Left lung (tissue), 10 donors: ENCODE data around the gene MRM1. TPM values are rescaled to one million over a fixed set of nuclear protein-coding genes. Genes with fewer than 3 reads are reported as not detected.

ENCODE experiments used
- ATAC-seq: fragments of 200-7000 bp; cut with Tn5 transposase; one replicate; pipeline ENCODE4 v1.9.1; 2020; ENCODE audit warnings: moderate library complexity
- DNase-seq, 4 donors: peaks; one replicate each; pipeline ENCODE4 v3.0.0-alpha.2; 2013 to 2020
- H3K27ac ChIP-seq, 2 donors: fragments of 200-600 bp; sonication (generic) in 1 of 2; one replicate each; pipeline versions ENCODE4 v1.5.0 to v1.8.0; 2020 to 2021
- H3K27me3 ChIP-seq, 2 donors: fragments of 200-600 bp; sonication (generic) in 1 of 2; one replicate each; pipeline versions ENCODE4 v1.5.0 to v1.8.0; 2020 to 2021
- H3K36me3 ChIP-seq, 2 donors: fragments of 200-600 bp; sonication (generic) in 1 of 2; one replicate each; pipeline versions ENCODE4 v1.5.0 to v1.8.0; 2020 to 2021
- H3K4me1 ChIP-seq, 2 donors: fragments of 200-600 bp; one replicate each; pipeline ENCODE4 v1.8.0; 2021
- H3K4me3 ChIP-seq, 2 donors: fragments of 200-600 bp; sonication (generic) in 1 of 2; one replicate each; pipeline versions ENCODE4 v1.5.0 to v1.8.0; 2020 to 2021; ENCODE audit warnings: mild to moderate bottlenecking in 1 of 2
- H3K9me3 ChIP-seq, 2 donors: fragments of 200-600 bp; sonication (generic) in 1 of 2; one replicate each; pipeline versions ENCODE4 v1.5.0 to v1.8.0; 2020 to 2021
- intact Hi-C, 2 donors: fragments of 100-400 bp; cut with DNase I; formaldehyde crosslinking; loops; one replicate each; pipeline versions ENCODE4 v1.11.2 to v1.14.2; 2022
- polyA plus RNA-seq, 6 donors: library from polyadenylated mRNA; unstranded; fragments of 120-200 nt; gene quantifications; one replicate each; pipeline ENCODE4 v1.2.1, GENCODE V29; 2013; ENCODE audit not compliant: insufficient read length in 6 of 6
- total RNA-seq, 2 donors: library from RNA; stranded (reverse); fragmentation: NEBNext Ultra II Directional; extraction: Animal tissue kit (Norgen Biotek cat#: 25700); gene quantifications; one replicate each; pipeline ENCODE4 v1.2.1, GENCODE V29; 2021
- TF ChIP-seq, protein P1 (sequence below), 2 donors: fragments of 200-600 bp; sonication (generic) in 1 of 2; IDR thresholded peaks; one replicate each; pipeline versions ENCODE4 v1.5.0 to v1.8.0; 2021; ENCODE audit warnings: antibody characterized with exemption in 2 of 2
- donor health status: DM: no; HTN: yes; CAD: no.
- donor health status: DM: no; HTN: no; CAD: no.

The MRM1 gene
- total and polyA plus RNA-seq, 8 donors, result 3.1 to 6.4 (median 4.8) TPM

DNA sequence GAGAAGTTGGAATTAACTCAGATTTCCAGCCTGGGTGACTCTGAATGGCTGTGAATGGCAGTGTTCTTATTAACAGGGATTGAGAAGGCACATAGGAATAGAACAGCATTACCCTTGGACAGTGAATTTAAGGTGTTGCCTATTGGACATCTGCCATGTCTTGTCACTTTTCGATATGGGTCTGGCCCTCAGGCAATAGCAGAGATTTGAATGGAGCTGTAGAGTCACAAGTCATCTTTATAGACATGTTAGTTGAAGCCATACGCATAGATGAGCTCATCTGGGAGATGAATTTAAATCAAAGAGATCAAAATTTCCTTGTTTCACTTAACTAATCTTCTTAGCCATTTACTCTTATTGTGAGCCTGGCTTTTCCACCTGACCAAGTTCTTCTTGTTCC is 24.6 kb upstream of the MRM1 start:
- H3K4me1 ChIP-seq, result no peaks in the 10 kb centered on the region
- TF ChIP-seq, protein P1, sequence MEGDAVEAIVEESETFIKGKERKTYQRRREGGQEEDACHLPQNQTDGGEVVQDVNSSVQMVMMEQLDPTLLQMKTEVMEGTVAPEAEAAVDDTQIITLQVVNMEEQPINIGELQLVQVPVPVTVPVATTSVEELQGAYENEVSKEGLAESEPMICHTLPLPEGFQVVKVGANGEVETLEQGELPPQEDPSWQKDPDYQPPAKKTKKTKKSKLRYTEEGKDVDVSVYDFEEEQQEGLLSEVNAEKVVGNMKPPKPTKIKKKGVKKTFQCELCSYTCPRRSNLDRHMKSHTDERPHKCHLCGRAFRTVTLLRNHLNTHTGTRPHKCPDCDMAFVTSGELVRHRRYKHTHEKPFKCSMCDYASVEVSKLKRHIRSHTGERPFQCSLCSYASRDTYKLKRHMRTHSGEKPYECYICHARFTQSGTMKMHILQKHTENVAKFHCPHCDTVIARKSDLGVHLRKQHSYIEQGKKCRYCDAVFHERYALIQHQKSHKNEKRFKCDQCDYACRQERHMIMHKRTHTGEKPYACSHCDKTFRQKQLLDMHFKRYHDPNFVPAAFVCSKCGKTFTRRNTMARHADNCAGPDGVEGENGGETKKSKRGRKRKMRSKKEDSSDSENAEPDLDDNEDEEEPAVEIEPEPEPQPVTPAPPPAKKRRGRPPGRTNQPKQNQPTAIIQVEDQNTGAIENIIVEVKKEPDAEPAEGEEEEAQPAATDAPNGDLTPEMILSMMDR (IDR thresholded peaks at IDR 0.05), result no peak
- ATAC-seq (no peak), DNase-seq (no peak)
- intact Hi-C loops, result no loop called here
- H3K27ac ChIP-seq, result no peak overlapping the region
- no peaks in the 10 kb centered on the region for H3K9me3 ChIP-seq
- peaks cover 12 to 88% of the 10 kb centered on the region in 2 donors for H3K36me3 ChIP-seq
- no peak overlapping the region for H3K4me3 ChIP-seq
- H3K27me3 ChIP-seq, result no peaks in the 10 kb centered on the region

DNA sequence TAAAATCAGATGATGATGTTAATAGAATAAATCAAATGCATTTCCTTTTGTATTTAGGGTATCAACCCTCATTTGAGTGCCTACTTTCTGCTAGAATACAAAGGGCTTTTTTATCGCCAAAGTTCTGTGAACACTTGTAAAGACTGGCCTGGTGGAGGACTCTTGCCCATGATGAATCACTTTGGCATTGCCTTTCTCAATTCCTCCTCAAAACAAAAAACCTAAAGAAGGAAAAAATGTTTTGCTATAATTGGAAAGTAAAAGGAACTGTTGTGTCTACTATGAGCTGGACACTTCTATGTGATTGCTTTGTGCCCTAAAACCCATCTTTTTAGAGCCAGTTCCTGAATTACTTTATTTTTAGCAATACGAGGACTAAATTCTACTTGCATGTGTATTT is 22.7 kb upstream of the MRM1 start:
- Histone ChIP-seq H3K9me3 (no peaks in the 10 kb centered on the region), H3K4me3 (no peak overlapping the region), H3K27ac (no peak overlapping the region), H3K27me3 (no peaks in the 10 kb centered on the region), H3K4me1 (no peaks in the 10 kb centered on the region), H3K36me3 (peaks cover 12 to 88% of the 10 kb centered on the region in 2 donors)
- intact Hi-C loops, result no loop called here
- DNase-seq (no peak), ATAC-seq (no peak)
- TF ChIP-seq, protein P1 (IDR thresholded peaks at IDR 0.05), result no peak

DNA sequence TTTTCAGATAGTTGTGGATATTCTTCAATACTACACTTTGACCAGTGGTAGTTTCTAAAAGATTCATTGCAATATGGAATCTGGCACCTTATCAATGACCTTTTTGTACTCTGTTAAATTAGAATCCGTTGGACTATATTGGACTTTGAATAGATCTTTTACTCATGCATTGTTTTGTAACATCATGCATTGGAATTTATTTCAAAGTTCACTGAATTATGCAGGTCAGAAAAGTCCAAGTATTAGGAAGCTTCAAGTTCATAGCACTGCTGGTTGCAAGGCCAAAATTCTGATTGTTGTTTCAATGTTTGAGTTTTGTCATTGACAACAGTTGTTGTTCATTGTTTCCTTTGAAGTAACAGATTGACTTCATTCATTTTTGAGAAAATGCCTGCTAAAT is 17.6 kb upstream of the MRM1 start:
- H3K36me3 ChIP-seq, result peaks cover 10 to 100% of the 10 kb centered on the region in 2 donors

DNA sequence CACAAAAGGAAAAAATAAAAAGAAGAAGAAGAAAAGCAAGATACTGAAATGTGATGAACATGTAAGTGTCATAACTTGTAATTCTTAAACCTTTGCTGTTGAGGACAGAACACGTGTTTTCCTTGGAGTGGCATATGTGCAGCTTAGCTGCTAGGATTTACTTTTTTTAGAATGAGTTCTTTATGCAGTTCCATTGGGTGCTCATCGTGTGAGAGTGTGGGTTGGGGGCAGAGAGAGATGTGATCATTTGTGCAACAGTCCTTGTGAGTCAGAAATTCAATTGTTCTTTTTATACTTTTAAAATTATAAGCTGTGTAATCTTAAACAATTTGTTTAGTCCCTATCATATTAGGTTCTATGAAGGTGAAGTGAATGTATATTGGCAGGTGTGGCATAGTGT is 15.2 kb upstream of the MRM1 start:
- H3K4me3 ChIP-seq, result no peak overlapping the region
- DNase-seq, result no peak
- peaks cover 0 to 4% of the 10 kb centered on the region in 2 donors for H3K4me1 ChIP-seq
- ATAC-seq, result no peak
- intact Hi-C loops, result loop anchor here in 1 of 2 donors (2.0 kb wide), 1 partner anchor 29 kb away; no protein-coding TSS in a partner anchor
- H3K9me3 ChIP-seq, result no peaks in the 10 kb centered on the region
- TF ChIP-seq, protein P1 (IDR thresholded peaks at IDR 0.05), result no peak
- no peaks in the 10 kb centered on the region for H3K27me3 ChIP-seq
- H3K36me3 ChIP-seq, result peaks cover 3 to 87% of the 10 kb centered on the region in 2 donors
- H3K27ac ChIP-seq, result no peak overlapping the region

More for the DNA sequence above, 17.6 kb upstream of the MRM1 start:
- no peaks in the 10 kb centered on the region for H3K9me3 ChIP-seq
- no peak overlapping the region for H3K4me3 ChIP-seq
- TF ChIP-seq, protein P1 (IDR thresholded peaks at IDR 0.05), result no peak
- no peaks in the 10 kb centered on the region for H3K27me3 ChIP-seq
- no peaks in the 10 kb centered on the region for H3K4me1 ChIP-seq
- H3K27ac ChIP-seq, result no peak overlapping the region
- intact Hi-C loops, result no loop called here
- DNase-seq (no peak), ATAC-seq (no peak)

DNA sequence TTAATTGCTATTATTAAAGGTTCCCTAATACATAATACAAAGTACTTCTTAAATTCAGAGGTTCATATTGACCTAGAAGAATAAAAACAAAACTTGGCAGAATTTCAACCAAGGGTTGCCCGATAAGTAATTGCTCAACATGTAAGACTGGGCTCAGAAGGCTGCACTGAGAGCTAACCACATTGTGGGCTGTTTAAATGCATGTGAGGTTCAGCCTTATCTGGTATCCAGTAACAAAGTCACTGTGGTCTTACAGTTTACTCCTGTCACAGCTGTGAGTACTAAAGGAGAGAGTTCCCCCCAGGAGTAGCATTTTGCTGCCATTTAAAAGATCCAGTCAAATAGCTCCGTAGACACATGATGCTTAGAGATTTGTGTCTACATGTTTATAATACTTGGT is 11.3 kb upstream of the MRM1 start:
- ATAC-seq (no peak), DNase-seq (no peak)
- intact Hi-C loops, result loop anchor here in 1 of 2 donors (10.0 kb wide), 1 partner anchor 55 kb away; the partner anchor contains the start of genes MYO19 and PIGW
- Histone ChIP-seq H3K36me3 (peaks cover 3 to 48% of the 10 kb centered on the region in 2 donors), H3K27me3 (peaks cover 0 to 12% of the 10 kb centered on the region in 2 donors), H3K4me3 (no peak overlapping the region), H3K9me3 (no peaks in the 10 kb centered on the region), H3K4me1 (peaks cover 0 to 20% of the 10 kb centered on the region in 2 donors), H3K27ac (no peak overlapping the region)
- TF ChIP-seq, protein P1 (IDR thresholded peaks at IDR 0.05), result no peak
